ENCODE results near the gene ZC2HC1B.
"Not testable (repeated sequence)": the region's sequence is repeated elsewhere in the genome, so short reads cannot be mapped to it uniquely, and the experiment has no call there.

The ZC2HC1B gene

DNA sequence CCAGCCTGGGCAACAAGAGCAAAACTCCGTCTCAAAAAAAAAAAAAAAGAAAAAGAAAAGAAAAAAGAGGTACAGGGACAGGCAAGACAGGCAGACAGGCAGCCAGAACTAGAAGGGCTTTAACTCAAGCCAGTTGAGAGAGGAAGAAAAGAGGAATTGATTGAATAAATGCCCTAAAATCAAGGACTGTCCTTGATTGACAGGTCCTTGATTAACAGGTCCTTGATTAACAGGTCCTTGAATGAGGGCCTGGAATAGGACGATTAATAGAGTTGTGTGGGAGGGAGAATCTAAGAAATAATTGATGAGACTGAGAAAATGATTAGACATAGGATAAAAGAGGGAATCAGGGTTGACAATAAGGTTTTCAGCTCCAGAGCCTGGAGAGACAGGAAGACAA, 36.1 kb downstream of the ZC2HC1B start:
- Histone ChIP-seq H3K4me3 (ENCODE audit: low read depth, low read length) (no peak overlapping the region), H3K27ac (no peak overlapping the region), H2AFZ (no peak overlapping the region), H3K9me3 (ENCODE audit: control insufficient read depth, low read length) (no peaks in the 10 kb centered on the region), H3K79me2 (no peaks in the 10 kb centered on the region), H3K4me1 (no peaks in the 10 kb centered on the region), H3K36me3 (ENCODE audit: control insufficient read depth, insufficient read depth, low read length) (no peaks in the 10 kb centered on the region), H3K4me2 (ENCODE audit: low read length) (no peak overlapping the region), H3K27me3 (ENCODE audit: control insufficient read depth, insufficient read depth, low read length) (no peaks in the 10 kb centered on the region), H3K9ac (no peak overlapping the region)
- TF ChIP-seq, protein P1, sequence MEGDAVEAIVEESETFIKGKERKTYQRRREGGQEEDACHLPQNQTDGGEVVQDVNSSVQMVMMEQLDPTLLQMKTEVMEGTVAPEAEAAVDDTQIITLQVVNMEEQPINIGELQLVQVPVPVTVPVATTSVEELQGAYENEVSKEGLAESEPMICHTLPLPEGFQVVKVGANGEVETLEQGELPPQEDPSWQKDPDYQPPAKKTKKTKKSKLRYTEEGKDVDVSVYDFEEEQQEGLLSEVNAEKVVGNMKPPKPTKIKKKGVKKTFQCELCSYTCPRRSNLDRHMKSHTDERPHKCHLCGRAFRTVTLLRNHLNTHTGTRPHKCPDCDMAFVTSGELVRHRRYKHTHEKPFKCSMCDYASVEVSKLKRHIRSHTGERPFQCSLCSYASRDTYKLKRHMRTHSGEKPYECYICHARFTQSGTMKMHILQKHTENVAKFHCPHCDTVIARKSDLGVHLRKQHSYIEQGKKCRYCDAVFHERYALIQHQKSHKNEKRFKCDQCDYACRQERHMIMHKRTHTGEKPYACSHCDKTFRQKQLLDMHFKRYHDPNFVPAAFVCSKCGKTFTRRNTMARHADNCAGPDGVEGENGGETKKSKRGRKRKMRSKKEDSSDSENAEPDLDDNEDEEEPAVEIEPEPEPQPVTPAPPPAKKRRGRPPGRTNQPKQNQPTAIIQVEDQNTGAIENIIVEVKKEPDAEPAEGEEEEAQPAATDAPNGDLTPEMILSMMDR (IDR thresholded peaks at IDR 0.05), result no peak

DNA sequence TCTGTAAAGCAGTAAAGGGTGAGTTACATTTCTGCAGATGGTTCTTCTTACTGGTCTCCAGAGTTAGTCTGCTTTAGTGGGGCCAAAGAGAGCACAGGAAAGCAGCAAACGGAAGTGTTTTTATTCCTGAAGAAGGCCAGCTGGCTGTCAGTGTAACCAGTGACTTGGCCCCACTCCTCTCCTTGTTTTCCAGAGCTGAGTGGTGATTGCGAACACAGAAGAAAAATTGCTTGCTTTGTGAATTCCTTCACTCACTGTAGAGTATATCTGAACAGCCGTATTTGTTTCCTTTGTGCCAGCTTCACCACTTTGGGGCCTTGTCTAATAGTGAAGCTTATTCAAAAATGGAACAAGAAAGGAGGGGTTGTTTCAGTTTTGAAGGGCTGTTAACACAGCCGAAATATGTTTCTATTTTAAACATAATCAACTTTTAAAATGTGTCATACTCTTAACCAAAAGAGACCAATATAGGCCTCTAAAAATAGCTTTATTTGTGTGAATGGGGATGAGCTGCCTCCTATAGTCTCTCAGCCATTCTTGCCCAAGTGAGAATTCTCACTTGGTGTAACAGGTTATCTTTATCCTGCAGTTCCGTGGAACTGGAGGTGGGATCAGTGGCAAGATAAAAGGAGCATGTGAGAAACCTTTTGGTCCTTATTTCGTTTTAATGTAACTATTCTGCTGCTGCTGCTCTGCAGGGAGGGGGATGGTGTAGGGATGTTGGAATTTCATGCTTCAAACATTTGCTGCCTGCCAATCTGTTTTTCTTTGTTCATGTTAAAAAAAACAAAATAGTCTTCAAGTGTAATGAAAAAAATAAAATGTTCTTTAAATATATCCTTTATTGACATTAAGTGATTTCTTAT, 37.8 kb downstream of the ZC2HC1B start:
- H3K4me3 ChIP-seq (ENCODE audit: low read depth, low read length), result no peak overlapping the region
- H3K79me2 ChIP-seq, result no peaks in the 10 kb centered on the region
- H3K36me3 ChIP-seq (ENCODE audit: control insufficient read depth, insufficient read depth, low read length), result no peaks in the 10 kb centered on the region
- no peaks in the 10 kb centered on the region for H3K4me1 ChIP-seq
- no peak overlapping the region for H3K4me2 ChIP-seq (ENCODE audit: low read length)
- H3K27me3 ChIP-seq (ENCODE audit: control insufficient read depth, insufficient read depth, low read length), result no peaks in the 10 kb centered on the region
- no peak overlapping the region for H2AFZ ChIP-seq
- no peak overlapping the region for H3K9ac ChIP-seq
- no peaks in the 10 kb centered on the region for H3K9me3 ChIP-seq (ENCODE audit: control insufficient read depth, low read length)
- TF ChIP-seq, protein P1 (IDR thresholded peaks at IDR 0.05), result no peak
- no peak overlapping the region for H3K27ac ChIP-seq

DNA sequence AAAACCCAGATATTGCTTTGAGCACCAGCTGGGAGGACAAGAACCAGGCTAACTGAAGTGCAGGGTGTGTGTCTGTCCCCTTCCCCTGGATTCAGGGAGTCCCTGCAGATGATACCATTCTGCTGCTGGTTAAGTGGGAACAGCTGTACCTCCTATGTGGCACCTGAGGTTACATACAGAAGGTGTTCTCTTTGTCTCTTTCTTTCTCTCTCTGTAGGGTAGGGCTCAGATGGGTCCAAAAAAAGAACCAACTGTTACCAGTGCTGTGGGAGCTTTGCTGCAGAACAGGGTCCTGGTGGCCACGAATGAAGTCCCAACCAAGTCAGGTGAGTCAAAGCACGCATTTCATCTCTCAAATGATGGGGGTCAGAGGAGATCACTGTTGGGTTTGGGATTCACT, 38.6 kb downstream of the ZC2HC1B start:
- Histone ChIP-seq H3K4me1 (no peaks in the 10 kb centered on the region), H2AFZ (no peak overlapping the region), H3K4me2 (ENCODE audit: low read length) (no peak overlapping the region), H3K79me2 (no peaks in the 10 kb centered on the region), H3K27ac (no peak overlapping the region), H3K4me3 (ENCODE audit: low read depth, low read length) (no peak overlapping the region), H3K9ac (no peak overlapping the region), H3K36me3 (ENCODE audit: control insufficient read depth, insufficient read depth, low read length) (no peaks in the 10 kb centered on the region), H3K27me3 (ENCODE audit: control insufficient read depth, insufficient read depth, low read length) (no peaks in the 10 kb centered on the region), H3K9me3 (ENCODE audit: control insufficient read depth, low read length) (no peaks in the 10 kb centered on the region)
- TF ChIP-seq, protein P1 (IDR thresholded peaks at IDR 0.05), result no peak

DNA sequence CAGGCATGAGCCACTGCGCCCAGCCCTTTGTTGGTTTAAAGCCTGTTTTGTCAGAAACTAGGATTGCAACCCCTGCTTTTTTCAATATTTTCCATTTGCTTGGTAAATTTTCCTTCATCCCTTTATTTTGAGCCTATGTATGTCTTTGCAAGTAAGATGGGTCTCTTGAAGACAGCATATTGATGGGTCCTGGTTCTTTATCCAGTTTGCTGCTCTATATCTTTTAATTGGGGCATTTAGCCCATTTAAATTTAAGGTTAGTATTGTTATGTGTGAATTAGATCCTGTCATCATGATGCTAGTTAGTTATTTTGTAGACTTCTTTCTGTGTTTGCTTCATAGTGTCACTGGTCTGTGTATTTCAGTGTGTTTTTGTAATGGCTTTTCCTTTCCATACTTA, 46.8 kb downstream of the ZC2HC1B start:
- peaks cover 2% of the 10 kb centered on the region for H3K36me3 ChIP-seq (ENCODE audit: control insufficient read depth, insufficient read depth, low read length)
- no peak overlapping the region for H3K4me3 ChIP-seq (ENCODE audit: low read depth, low read length)
- TF ChIP-seq, protein P1 (IDR thresholded peaks at IDR 0.05), result no peak
- H3K27ac ChIP-seq, result no peak overlapping the region
- no peak overlapping the region for H3K4me2 ChIP-seq (ENCODE audit: low read length)
- no peaks in the 10 kb centered on the region for H3K79me2 ChIP-seq
- no peaks in the 10 kb centered on the region for H3K27me3 ChIP-seq (ENCODE audit: control insufficient read depth, insufficient read depth, low read length)
- H3K9me3 ChIP-seq (ENCODE audit: control insufficient read depth, low read length), result no peaks in the 10 kb centered on the region
- H2AFZ ChIP-seq, result no peak overlapping the region
- no peaks in the 10 kb centered on the region for H3K4me1 ChIP-seq
- no peak overlapping the region for H3K9ac ChIP-seq

DNA sequence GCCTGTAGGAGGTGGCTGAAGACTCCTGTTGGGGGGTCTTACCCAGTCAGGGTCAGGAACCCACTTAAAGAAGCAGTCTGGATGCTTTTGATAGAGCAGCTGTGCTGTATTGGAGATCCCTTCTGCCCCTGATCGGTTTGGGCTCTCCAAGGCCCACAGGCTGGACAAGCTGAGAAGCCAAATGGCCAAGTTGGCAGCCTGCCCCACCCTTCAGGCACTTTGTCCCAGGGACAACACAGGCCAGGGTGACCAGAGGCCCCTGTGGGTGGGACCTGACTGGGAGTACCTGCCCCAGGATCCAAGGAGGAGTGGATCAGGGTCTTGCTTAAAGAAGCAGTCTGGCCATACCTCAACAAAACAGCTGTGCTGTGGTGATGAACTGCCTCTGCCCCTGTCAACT, 48.4 kb downstream of the ZC2HC1B start:
- H3K9me3 ChIP-seq (ENCODE audit: control insufficient read depth, low read length), result no peaks in the 10 kb centered on the region
- H3K4me1 ChIP-seq, result no peaks in the 10 kb centered on the region
- TF ChIP-seq, protein P1 (IDR thresholded peaks at IDR 0.05), result no peak
- no peak overlapping the region for H3K9ac ChIP-seq
- peaks cover 2% of the 10 kb centered on the region for H3K36me3 ChIP-seq (ENCODE audit: control insufficient read depth, insufficient read depth, low read length)
- no peak overlapping the region for H3K27ac ChIP-seq
- no peaks in the 10 kb centered on the region for H3K79me2 ChIP-seq
- no peaks in the 10 kb centered on the region for H3K27me3 ChIP-seq (ENCODE audit: control insufficient read depth, insufficient read depth, low read length)
- no peak overlapping the region for H2AFZ ChIP-seq
- no peak overlapping the region for H3K4me3 ChIP-seq (ENCODE audit: low read depth, low read length)
- no peak overlapping the region for H3K4me2 ChIP-seq (ENCODE audit: low read length)

DNA sequence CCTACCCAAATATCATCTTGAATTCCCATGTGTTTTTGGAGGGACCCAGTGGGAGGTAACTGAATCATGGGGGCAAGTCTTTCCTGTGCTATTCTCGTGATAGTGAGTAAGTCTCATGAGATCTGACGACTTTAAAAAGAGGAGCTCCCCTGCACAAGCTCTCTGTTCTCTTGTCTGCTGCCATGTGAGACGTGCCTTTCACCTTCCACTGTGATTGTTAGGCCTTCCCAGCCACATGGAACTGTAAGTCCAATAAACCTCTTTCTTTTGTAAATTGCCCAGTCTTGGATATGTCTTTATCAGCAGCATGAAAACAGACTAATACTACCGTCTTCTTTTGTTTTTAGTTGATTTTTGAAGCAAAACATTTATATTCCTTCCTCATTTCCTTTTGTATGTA, 52.8 kb downstream of the ZC2HC1B start:
- not testable (repeated sequence) for H3K4me1 ChIP-seq; H3K4me2 ChIP-seq (ENCODE audit: low read length); H3K27me3 ChIP-seq (ENCODE audit: control insufficient read depth, insufficient read depth, low read length); H3K27ac ChIP-seq; H3K36me3 ChIP-seq (ENCODE audit: control insufficient read depth, insufficient read depth, low read length); H3K9me3 ChIP-seq (ENCODE audit: control insufficient read depth, low read length); H2AFZ ChIP-seq; H3K79me2 ChIP-seq; H3K9ac ChIP-seq; H3K4me3 ChIP-seq (ENCODE audit: low read depth, low read length)
